Measurements from ENCODE around the gene SHISAL1. TPM values are rescaled to one million over a fixed set of nuclear protein-coding genes. Genes with fewer than 3 reads are reported as not detected.

SHISAL1 gene
- total RNA-seq, 2 donors from 2014 or later, result 0.42 to 0.95 TPM

DNA sequence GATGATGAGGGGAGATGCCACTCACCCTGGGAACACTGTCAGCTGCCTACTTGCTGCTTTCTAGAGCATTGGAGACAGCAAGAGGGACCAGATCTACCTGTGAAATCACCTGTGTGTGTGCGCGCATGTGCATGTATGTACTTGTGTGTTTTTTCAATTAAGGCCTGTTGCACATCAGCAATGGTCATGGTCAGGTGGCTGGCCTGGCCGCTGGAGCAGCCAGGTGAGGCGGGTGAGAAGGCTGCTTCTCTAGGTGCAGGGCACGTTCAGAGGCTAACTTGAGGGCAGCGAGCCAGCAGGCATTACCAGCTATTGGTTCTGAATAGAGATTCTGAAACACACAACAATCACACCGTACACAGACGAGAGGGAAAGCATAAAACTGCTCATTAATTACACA, 66.9 kb downstream of the SHISAL1 start:
- Histone ChIP-seq H3K27me3 (ENCODE audit: control insufficient read depth, insufficient read depth, low read length, poor library complexity, severe bottlenecking) (no peaks in the 10 kb centered on the region), H3K4me1 (ENCODE audit: control insufficient read depth, insufficient read depth, low read length) (no peaks in the 10 kb centered on the region), H3K9ac (ENCODE audit: extremely low read depth, low read length, poor library complexity, severe bottlenecking) (no peak overlapping the region), H3K27ac (ENCODE audit: low read depth, low read length) (no peak overlapping the region), H3K4me3 (ENCODE audit: low read length) (no peak overlapping the region), H3K36me3 (ENCODE audit: control insufficient read depth, insufficient read depth, low read length) (no peaks in the 10 kb centered on the region), H3K9me3 (ENCODE audit: control insufficient read depth, low read length) (peaks cover 11% of the 10 kb centered on the region)
- H3K9me3 Mint-ChIP-seq, result peaks cover 19% of the 10 kb centered on the region
- no peaks in the 10 kb centered on the region for H3K4me1 Mint-ChIP-seq
- no peaks in the 10 kb centered on the region for H3K27me3 Mint-ChIP-seq (ENCODE audit: insufficient read depth)
- peak; percentile 20 for DNase-seq
- H3K36me3 Mint-ChIP-seq (ENCODE audit: low read depth), result no peaks in the 10 kb centered on the region
- no peak overlapping the region for H3K27ac Mint-ChIP-seq
- TF ChIP-seq, protein P1, sequence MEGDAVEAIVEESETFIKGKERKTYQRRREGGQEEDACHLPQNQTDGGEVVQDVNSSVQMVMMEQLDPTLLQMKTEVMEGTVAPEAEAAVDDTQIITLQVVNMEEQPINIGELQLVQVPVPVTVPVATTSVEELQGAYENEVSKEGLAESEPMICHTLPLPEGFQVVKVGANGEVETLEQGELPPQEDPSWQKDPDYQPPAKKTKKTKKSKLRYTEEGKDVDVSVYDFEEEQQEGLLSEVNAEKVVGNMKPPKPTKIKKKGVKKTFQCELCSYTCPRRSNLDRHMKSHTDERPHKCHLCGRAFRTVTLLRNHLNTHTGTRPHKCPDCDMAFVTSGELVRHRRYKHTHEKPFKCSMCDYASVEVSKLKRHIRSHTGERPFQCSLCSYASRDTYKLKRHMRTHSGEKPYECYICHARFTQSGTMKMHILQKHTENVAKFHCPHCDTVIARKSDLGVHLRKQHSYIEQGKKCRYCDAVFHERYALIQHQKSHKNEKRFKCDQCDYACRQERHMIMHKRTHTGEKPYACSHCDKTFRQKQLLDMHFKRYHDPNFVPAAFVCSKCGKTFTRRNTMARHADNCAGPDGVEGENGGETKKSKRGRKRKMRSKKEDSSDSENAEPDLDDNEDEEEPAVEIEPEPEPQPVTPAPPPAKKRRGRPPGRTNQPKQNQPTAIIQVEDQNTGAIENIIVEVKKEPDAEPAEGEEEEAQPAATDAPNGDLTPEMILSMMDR (conservative IDR thresholded peaks at IDR 0.05), result no peak
- H3K4me3 Mint-ChIP-seq, result no peak overlapping the region
- 91 to 100% methylated on average over 8 of the region's 8 CpGs for WGBS, 2 experiments (ENCODE audit: insufficient coverage in 1 of 2, insufficient read length in 1 of 2)

GRCh38 chr22:44245438-44245837, 67.3 kb downstream of the SHISAL1 start:
- H3K27me3 Mint-ChIP-seq (ENCODE audit: insufficient read depth), result no peaks in the 10 kb centered on the region

DNA sequence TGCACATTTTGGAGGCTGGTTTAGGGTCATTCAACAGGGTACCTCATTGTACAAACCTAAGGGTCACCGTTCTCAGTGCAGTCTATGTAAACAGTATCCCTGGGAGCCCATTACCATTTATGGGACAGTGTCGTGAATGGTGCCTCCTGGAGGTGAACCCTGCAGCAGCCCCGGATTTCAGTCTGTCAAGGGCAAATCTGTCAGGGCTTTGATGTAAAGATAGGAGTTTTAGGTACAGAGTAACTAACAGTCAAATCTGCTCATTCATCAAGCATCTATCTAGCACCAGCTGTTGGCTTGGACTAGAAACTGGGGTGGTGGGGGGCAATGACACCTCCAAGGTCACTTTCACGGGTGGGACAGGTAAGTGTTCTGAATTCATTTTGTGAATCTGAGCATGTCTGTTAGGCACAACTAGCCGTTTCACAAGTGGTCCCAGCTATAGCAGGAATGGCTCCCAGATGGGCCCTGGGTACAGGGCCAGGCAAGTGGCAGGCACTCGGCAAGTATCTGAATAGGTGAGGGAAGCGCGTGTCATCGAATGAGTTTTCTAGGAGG, 68.4 kb downstream of the SHISAL1 start:
- Mint-ChIP-seq H3K27ac (no peak overlapping the region), H3K4me3 (no peak overlapping the region), H3K27me3 (ENCODE audit: insufficient read depth) (no peaks in the 10 kb centered on the region), H3K9me3 (peaks cover 4% of the 10 kb centered on the region), H3K36me3 (ENCODE audit: low read depth) (no peaks in the 10 kb centered on the region), H3K4me1 (no peaks in the 10 kb centered on the region)
- H3K27me3 ChIP-seq (ENCODE audit: control insufficient read depth, insufficient read depth, low read length, poor library complexity, severe bottlenecking), result no peaks in the 10 kb centered on the region
- TF ChIP-seq, protein P1 (conservative IDR thresholded peaks at IDR 0.05), result no peak
- no peak overlapping the region for H3K4me3 ChIP-seq (ENCODE audit: low read length)
- no peak overlapping the region for H3K27ac ChIP-seq (ENCODE audit: low read depth, low read length)
- DNase-seq, result peak; percentile 24
- WGBS, 2 experiments (ENCODE audit: insufficient coverage in 1 of 2, insufficient read length in 1 of 2), result 82 to 84% methylated on average over 6 to 9 of the region's 9 CpGs
- H3K4me1 ChIP-seq (ENCODE audit: control insufficient read depth, insufficient read depth, low read length), result no peaks in the 10 kb centered on the region
- no peak overlapping the region for H3K9ac ChIP-seq (ENCODE audit: extremely low read depth, low read length, poor library complexity, severe bottlenecking)
- H3K36me3 ChIP-seq (ENCODE audit: control insufficient read depth, insufficient read depth, low read length), result no peaks in the 10 kb centered on the region
- no peaks in the 10 kb centered on the region for H3K9me3 ChIP-seq (ENCODE audit: control insufficient read depth, low read length)

More at GRCh38 chr22:44245438-44245837, 67.3 kb downstream of the SHISAL1 start:
- Histone ChIP-seq H3K9me3 (ENCODE audit: control insufficient read depth, low read length) (peaks cover 10% of the 10 kb centered on the region), H3K27me3 (ENCODE audit: control insufficient read depth, insufficient read depth, low read length, poor library complexity, severe bottlenecking) (no peaks in the 10 kb centered on the region), H3K27ac (ENCODE audit: low read depth, low read length) (no peak overlapping the region), H3K36me3 (ENCODE audit: control insufficient read depth, insufficient read depth, low read length) (no peaks in the 10 kb centered on the region), H3K4me3 (ENCODE audit: low read length) (no peak overlapping the region), H3K4me1 (ENCODE audit: control insufficient read depth, insufficient read depth, low read length) (no peaks in the 10 kb centered on the region), H3K9ac (ENCODE audit: extremely low read depth, low read length, poor library complexity, severe bottlenecking) (no peak overlapping the region)
- H3K4me3 Mint-ChIP-seq, result no peak overlapping the region
- TF ChIP-seq, protein P1 (conservative IDR thresholded peaks at IDR 0.05), result no peak
- no peaks in the 10 kb centered on the region for H3K4me1 Mint-ChIP-seq
- peak; percentile 26 for DNase-seq
- WGBS, 2 experiments (ENCODE audit: insufficient coverage in 1 of 2, insufficient read length in 1 of 2), result 89 to 94% methylated on average over 5 to 7 of the region's 7 CpGs
- H3K27ac Mint-ChIP-seq, result no peak overlapping the region
- H3K9me3 Mint-ChIP-seq, result peaks cover 15% of the 10 kb centered on the region
- no peaks in the 10 kb centered on the region for H3K36me3 Mint-ChIP-seq (ENCODE audit: low read depth)

Measured in endodermal cell (in vitro differentiated cells).